Gastrocnemius medialis (tissue), 4 donors: Measurements from ENCODE around the gene XPNPEP3. TPM values are rescaled to one million over a fixed set of nuclear protein-coding genes. Genes with fewer than 3 reads are reported as not detected.
A peak's percentile ranks its signal among the peaks of the same experiment; 100 is the strongest.

Experiments
- ATAC-seq, 2 donors: fragments of 150-250 bp; one replicate each; pipeline ENCODE4 v1.9.1; 2016
- DNase-seq, 2 donors: peaks; one replicate each; pipeline ENCODE4 v3.0.0-alpha.2; 2019
- H3K27ac ChIP-seq, 4 donors: fragments of 200-600 bp; sonication (generic); 1 replicate in 1 of 4; 2 replicates in 3 of 4; pipeline ENCODE4 v1.5.1; 2016 to 2018; ENCODE audit warnings: mild to moderate bottlenecking in 2 of 4, moderate library complexity in 1 of 4
- H3K27me3 ChIP-seq, 3 donors: fragments of 200-600 bp; sonication (generic) in 2 of 3; 1 replicate in 1 of 3; 2 replicates in 2 of 3; pipeline versions ENCODE4 v1.5.1 to v1.6.0; 2016 to 2019; ENCODE audit warnings: mild to moderate bottlenecking in 1 of 3, moderate library complexity in 1 of 3
- H3K36me3 ChIP-seq, 2 donors: fragments of 200-600 bp; sonication (generic) in 1 of 2; one replicate each; pipeline ENCODE4 v1.5.1; 2017 to 2018
- H3K4me1 ChIP-seq, 2 donors: fragments of 200-600 bp; sonication (generic) in 1 of 2; one replicate each; pipeline ENCODE4 v1.5.1; 2016 to 2017; ENCODE audit warnings: mild to moderate bottlenecking in 2 of 2
- H3K4me3 ChIP-seq, 4 donors: fragments of 200-600 bp; sonication (generic) in 3 of 4; 1 replicate in 1 of 4; 2 replicates in 3 of 4; pipeline ENCODE4 v1.5.1; 2016 to 2019; ENCODE audit warnings: mild to moderate bottlenecking in 2 of 4
- H3K9me3 ChIP-seq, 3 donors: fragments of 200-600 bp; sonication (generic) in 2 of 3; 1 replicate in 1 of 3; 2 replicates in 2 of 3; pipeline ENCODE4 v1.5.1; 2016 to 2019
- POLR2A ChIP-seq, 2 donors: fragments of 450-650 bp; IDR thresholded peaks; one replicate each; pipeline ENCODE4 v1.6.1; 2017; ENCODE audit warnings: antibody characterized with exemption in 2 of 2, mild to moderate bottlenecking in 2 of 2, moderate library complexity in 2 of 2
- in situ Hi-C, 4 donors: fragments of 200-750 bp; cut with MboI; loops; one replicate each; pipeline versions ENCODE4 v1.15.0 to v1.8.0; 2017; ENCODE audit warnings: low sequenced_read_pairs in 4 of 4
- intact Hi-C: fragments of 100-400 bp; cut with DNase I; formaldehyde crosslinking; loops from one replicate; pipeline ENCODE4 v1.15.1; 2023; ENCODE audit warnings: low total_unique reads
- total RNA-seq, 4 donors: library from RNA; depleted of rRNA; stranded (reverse); fragments of >200 nt; gene quantifications; one replicate each; pipeline versions ENCODE4 v1.1.0 to v1.2.3, GENCODE V29; 2016
- TF ChIP-seq, protein P1 (sequence below), 5 experiments: fragments of 450-650 bp in 3 of 5; fragments of 200-600 bp in 2 of 5; sonication (generic) in 2 of 5; IDR thresholded peaks in 4 of 5; conservative IDR thresholded peaks in 1 of 5; 1 replicate in 4 of 5; 2 replicates in 1 of 5; pipeline ENCODE4 v1.5.1; 2016 to 2019; ENCODE audit warnings: antibody characterized with exemption in 5 of 5, mild to moderate bottlenecking in 3 of 5, moderate library complexity in 3 of 5

Gene XPNPEP3
- total RNA-seq, 4 donors from 2014 or later, result 3.6 to 12.4 (median 7.4) TPM

- no peak for ATAC-seq
- no peak overlapping the region for H3K4me3 ChIP-seq
- H3K9me3 ChIP-seq, result no peaks in the 10 kb centered on the region
- no peak for TF ChIP-seq POLR2A (IDR thresholded peaks at IDR 0.05)
- TF ChIP-seq, protein P1, sequence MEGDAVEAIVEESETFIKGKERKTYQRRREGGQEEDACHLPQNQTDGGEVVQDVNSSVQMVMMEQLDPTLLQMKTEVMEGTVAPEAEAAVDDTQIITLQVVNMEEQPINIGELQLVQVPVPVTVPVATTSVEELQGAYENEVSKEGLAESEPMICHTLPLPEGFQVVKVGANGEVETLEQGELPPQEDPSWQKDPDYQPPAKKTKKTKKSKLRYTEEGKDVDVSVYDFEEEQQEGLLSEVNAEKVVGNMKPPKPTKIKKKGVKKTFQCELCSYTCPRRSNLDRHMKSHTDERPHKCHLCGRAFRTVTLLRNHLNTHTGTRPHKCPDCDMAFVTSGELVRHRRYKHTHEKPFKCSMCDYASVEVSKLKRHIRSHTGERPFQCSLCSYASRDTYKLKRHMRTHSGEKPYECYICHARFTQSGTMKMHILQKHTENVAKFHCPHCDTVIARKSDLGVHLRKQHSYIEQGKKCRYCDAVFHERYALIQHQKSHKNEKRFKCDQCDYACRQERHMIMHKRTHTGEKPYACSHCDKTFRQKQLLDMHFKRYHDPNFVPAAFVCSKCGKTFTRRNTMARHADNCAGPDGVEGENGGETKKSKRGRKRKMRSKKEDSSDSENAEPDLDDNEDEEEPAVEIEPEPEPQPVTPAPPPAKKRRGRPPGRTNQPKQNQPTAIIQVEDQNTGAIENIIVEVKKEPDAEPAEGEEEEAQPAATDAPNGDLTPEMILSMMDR (IDR thresholded peaks at IDR 0.05 in 4 of 5, conservative IDR thresholded peaks at IDR 0.05 in 1 of 5), result no peak
- peaks cover 0 to 80% of the 10 kb centered on the region in 2 donors for H3K36me3 ChIP-seq
- no peaks in the 10 kb centered on the region for H3K27me3 ChIP-seq
- H3K27ac ChIP-seq, result no peak overlapping the region
- in situ Hi-C loops, result no loop called here
- intact Hi-C loops, result no loop called here
- no peak for DNase-seq
- peaks cover 0 to under 1% of the 10 kb centered on the region in 2 donors for H3K4me1 ChIP-seq
Measured at GRCh38 chr22:40826984-40827741, 29.8 kb upstream of the XPNPEP3 start.

GRCh38 chr22:40829131-40829530 is 27.8 kb upstream of the XPNPEP3 start:
- H3K27me3 ChIP-seq, result no peaks in the 10 kb centered on the region
- ATAC-seq (no peak), DNase-seq (no peak)
- H3K4me1 ChIP-seq, result peaks cover 0 to 3% of the 10 kb centered on the region in 2 donors
- intact Hi-C loops, result no loop called here
- no peaks in the 10 kb centered on the region for H3K9me3 ChIP-seq
- no peak overlapping the region for H3K4me3 ChIP-seq
- peaks cover 0 to 83% of the 10 kb centered on the region in 2 donors for H3K36me3 ChIP-seq
- in situ Hi-C loops, result no loop called here
- no peak overlapping the region for H3K27ac ChIP-seq
- TF ChIP-seq, protein P1 (IDR thresholded peaks at IDR 0.05 in 4 of 5, conservative IDR thresholded peaks at IDR 0.05 in 1 of 5), result no peak
- TF ChIP-seq POLR2A (IDR thresholded peaks at IDR 0.05), result no peak

- Histone ChIP-seq H3K9me3 (no peaks in the 10 kb centered on the region), H3K27ac (no peak overlapping the region), H3K36me3 (peaks cover 0 to 70% of the 10 kb centered on the region in 2 donors), H3K4me1 (peaks cover 3 to 8% of the 10 kb centered on the region in 2 donors), H3K27me3 (no peaks in the 10 kb centered on the region), H3K4me3 (no peak overlapping the region)
- intact Hi-C loops (no loop called here), in situ Hi-C loops (no loop called here)
- TF ChIP-seq, protein P1 (IDR thresholded peaks at IDR 0.05 in 4 of 5, conservative IDR thresholded peaks at IDR 0.05 in 1 of 5), result no peak
- no peak for TF ChIP-seq POLR2A (IDR thresholded peaks at IDR 0.05)
- ATAC-seq (no peak), DNase-seq (no peak)
Measured at GRCh38 chr22:40834619-40835018, 22.3 kb upstream of the XPNPEP3 start.

DNA sequence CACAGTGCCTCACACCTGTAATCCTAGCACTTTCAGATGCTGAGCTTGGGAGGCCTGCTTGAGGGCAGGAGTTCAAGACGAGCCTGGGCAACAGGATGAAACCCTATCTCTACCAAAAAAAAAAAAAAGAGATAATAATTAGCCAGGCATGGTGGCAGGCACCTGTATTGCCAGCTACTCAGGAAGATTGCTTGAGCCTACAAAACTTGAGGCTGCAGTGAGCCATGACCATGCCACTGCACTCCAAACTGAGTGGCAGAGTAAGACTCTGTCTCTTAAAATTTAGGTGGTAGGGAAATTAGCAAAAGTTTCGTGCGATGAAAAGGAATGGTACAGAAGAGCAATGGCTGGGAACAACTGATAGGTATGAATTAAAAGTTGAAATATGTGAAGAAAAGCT is 18.5 kb upstream of the XPNPEP3 start:
- intact Hi-C loops (no loop called here), in situ Hi-C loops (no loop called here)
- Histone ChIP-seq H3K36me3 (peaks cover 0 to 66% of the 10 kb centered on the region in 2 donors), H3K4me3 (no peak overlapping the region), H3K4me1 (peaks cover 10 to 16% of the 10 kb centered on the region in 2 donors), H3K27me3 (no peaks in the 10 kb centered on the region), H3K27ac (peak overlapping the region in 2 of 4 donors; percentile 13 to 25), H3K9me3 (no peaks in the 10 kb centered on the region)
- ATAC-seq (no peak), DNase-seq (no peak)
- no peak for TF ChIP-seq POLR2A (IDR thresholded peaks at IDR 0.05)
- TF ChIP-seq, protein P1 (IDR thresholded peaks at IDR 0.05 in 4 of 5, conservative IDR thresholded peaks at IDR 0.05 in 1 of 5), result no peak
